Gastroesophageal sphincter (tissue), 3 donors: ENCODE results near the gene NFATC2.

Experiments used
- EP300 ChIP-seq: sonication (generic); formaldehyde crosslinking; IDR thresholded peaks from one replicate; pipeline ENCODE4 v1.6.1; 2017; ENCODE audit warnings: antibody characterized with exemption, mild to moderate bottlenecking
- POLR2A ChIP-seq, 2 donors: fragments of 450-650 bp; IDR thresholded peaks; one replicate each; pipeline ENCODE4 v1.6.1; 2017; ENCODE audit warnings: antibody characterized with exemption in 2 of 2, mild to moderate bottlenecking in 2 of 2, moderate library complexity in 1 of 2
- POLR2AphosphoS5 ChIP-seq: sonication (generic); formaldehyde crosslinking; IDR thresholded peaks from one replicate; pipeline ENCODE4 v1.6.1; 2017; ENCODE audit warnings: antibody characterized with exemption
- TF ChIP-seq, protein P1 (sequence below), 4 experiments: fragments of 200-600 bp in 2 of 4; fragments of 450-650 bp in 2 of 4; sonication (generic) in 1 of 4; IDR thresholded peaks; one replicate each; pipeline ENCODE4 v1.5.1; 2017 to 2019; ENCODE audit warnings: antibody characterized with exemption in 4 of 4, mild to moderate bottlenecking in 2 of 4, moderate library complexity in 2 of 4

DNA sequence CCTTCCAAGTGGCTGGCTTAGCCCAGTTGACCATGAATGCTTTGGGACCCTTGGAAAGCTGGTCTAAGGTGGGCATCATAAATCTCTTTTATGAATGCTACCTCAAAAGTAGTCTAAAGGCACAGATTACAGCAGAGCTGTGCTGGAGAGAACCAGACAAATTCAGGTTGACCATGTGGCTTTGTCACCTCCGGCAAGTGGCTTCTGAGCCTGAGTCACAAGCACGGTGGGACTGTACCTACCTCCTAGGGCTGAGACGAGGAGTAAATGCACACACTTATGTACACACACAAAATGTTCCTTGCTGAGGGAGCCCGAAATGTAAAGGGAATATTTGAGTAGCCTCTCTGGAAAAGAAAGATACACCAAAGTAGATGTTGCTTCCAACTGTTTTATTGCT, 155.9 kb downstream of the NFATC2 start:
- TF ChIP-seq POLR2AphosphoS5, result no peak
- TF ChIP-seq, protein P1, sequence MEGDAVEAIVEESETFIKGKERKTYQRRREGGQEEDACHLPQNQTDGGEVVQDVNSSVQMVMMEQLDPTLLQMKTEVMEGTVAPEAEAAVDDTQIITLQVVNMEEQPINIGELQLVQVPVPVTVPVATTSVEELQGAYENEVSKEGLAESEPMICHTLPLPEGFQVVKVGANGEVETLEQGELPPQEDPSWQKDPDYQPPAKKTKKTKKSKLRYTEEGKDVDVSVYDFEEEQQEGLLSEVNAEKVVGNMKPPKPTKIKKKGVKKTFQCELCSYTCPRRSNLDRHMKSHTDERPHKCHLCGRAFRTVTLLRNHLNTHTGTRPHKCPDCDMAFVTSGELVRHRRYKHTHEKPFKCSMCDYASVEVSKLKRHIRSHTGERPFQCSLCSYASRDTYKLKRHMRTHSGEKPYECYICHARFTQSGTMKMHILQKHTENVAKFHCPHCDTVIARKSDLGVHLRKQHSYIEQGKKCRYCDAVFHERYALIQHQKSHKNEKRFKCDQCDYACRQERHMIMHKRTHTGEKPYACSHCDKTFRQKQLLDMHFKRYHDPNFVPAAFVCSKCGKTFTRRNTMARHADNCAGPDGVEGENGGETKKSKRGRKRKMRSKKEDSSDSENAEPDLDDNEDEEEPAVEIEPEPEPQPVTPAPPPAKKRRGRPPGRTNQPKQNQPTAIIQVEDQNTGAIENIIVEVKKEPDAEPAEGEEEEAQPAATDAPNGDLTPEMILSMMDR (IDR thresholded peaks at IDR 0.05), result no peak
- TF ChIP-seq EP300, result no peak
- TF ChIP-seq POLR2A (IDR thresholded peaks at IDR 0.05), result no peak
